ENCODE measurements around the gene MSRB3. TPM values are rescaled to one million over a fixed set of nuclear protein-coding genes. Genes with fewer than 3 reads are reported as not detected.

MSRB3 gene
- total and polyA plus RNA-seq, 7 experiments from 2014 or later: 0.37 to 1.8 TPM; not detected in 5

- Mint-ChIP-seq H3K9me3 (peaks cover 0 to 3% (median 0%) of the 10 kb centered on the region in 11 donors), H3K36me3 (no peaks in the 10 kb centered on the region), H3K4me1 (no peaks in the 10 kb centered on the region), H3K27ac (no peak overlapping the region), H3K4me3 (no peak overlapping the region), H3K27me3 (no peaks in the 10 kb centered on the region)
- no peak overlapping the region for H3K27ac ChIP-seq (ENCODE audit: low read depth, low read length)
- no peak for ATAC-seq
- no peak overlapping the region for H3K4me3 ChIP-seq (ENCODE audit: low read length)
- DNase-seq: no peak
- CTCF ChIA-PET: no interaction called here
- H3K4me1 ChIP-seq (ENCODE audit: control insufficient read depth in 2 of 2, insufficient read depth in 2 of 2, low read length in 2 of 2): no peaks in the 10 kb centered on the region
- H3K27me3 ChIP-seq (ENCODE audit: control insufficient read depth in 2 of 2, insufficient read depth in 2 of 2, low read length in 2 of 2): no peaks in the 10 kb centered on the region
- H3K36me3 ChIP-seq (ENCODE audit: control insufficient read depth in 2 of 3, insufficient read depth in 3 of 3, low read length in 3 of 3): no peaks in the 10 kb centered on the region
- no peaks in the 10 kb centered on the region for H3K9me3 ChIP-seq (ENCODE audit: control insufficient read depth in 2 of 3, low read length in 3 of 3)
- intact Hi-C loops (cut with micrococcal nuclease): no loop called here
- POLR2A ChIA-PET: no interaction called here
Observed at GRCh38 chr12:65463082-65463481, 184.6 kb downstream of the MSRB3 start.

GRCh38 chr12:65463611-65464010 is 185.1 kb downstream of the MSRB3 start:
- no peaks in the 10 kb centered on the region for H3K36me3 Mint-ChIP-seq
- no peaks in the 10 kb centered on the region for H3K4me1 Mint-ChIP-seq
- no peak overlapping the region for H3K4me3 Mint-ChIP-seq
- DNase-seq (no peak), ATAC-seq (no peak)
- Histone ChIP-seq H3K4me1 (ENCODE audit: control insufficient read depth in 2 of 2, insufficient read depth in 2 of 2, low read length in 2 of 2) (no peaks in the 10 kb centered on the region), H3K27me3 (ENCODE audit: control insufficient read depth in 2 of 2, insufficient read depth in 2 of 2, low read length in 2 of 2) (no peaks in the 10 kb centered on the region), H3K27ac (ENCODE audit: low read depth, low read length) (no peak overlapping the region), H3K9me3 (ENCODE audit: control insufficient read depth in 2 of 3, low read length in 3 of 3) (no peaks in the 10 kb centered on the region), H3K36me3 (ENCODE audit: control insufficient read depth in 2 of 3, insufficient read depth in 3 of 3, low read length in 3 of 3) (no peaks in the 10 kb centered on the region), H3K4me3 (ENCODE audit: low read length) (no peak overlapping the region)
- H3K27ac Mint-ChIP-seq: no peak overlapping the region
- H3K9me3 Mint-ChIP-seq: peaks cover 0 to 2% (median 0%) of the 10 kb centered on the region in 11 donors
- ChIA-PET POLR2A (no interaction called here), CTCF (no interaction called here)
- intact Hi-C loops (cut with micrococcal nuclease): no loop called here
- no peaks in the 10 kb centered on the region for H3K27me3 Mint-ChIP-seq

DNA sequence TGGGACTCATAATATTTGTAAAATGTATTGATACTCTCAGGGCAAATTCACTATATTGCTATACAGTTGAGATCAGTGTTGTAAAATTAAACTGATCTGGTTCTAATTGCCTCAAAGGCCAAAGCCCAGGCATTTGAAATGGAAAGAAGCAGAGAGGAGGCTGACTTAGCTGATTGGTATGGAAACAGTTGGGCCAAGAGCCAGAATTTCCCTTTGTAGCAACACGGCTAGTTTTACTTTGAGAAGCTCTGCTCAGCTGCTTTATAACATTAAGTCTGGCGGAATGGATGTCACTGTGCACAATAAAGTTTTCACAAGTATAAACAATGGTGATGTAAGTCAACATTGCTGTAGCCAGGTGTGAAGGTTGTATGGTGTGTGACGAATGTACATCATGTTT is 186.4 kb downstream of the MSRB3 start:
- no peaks in the 10 kb centered on the region for H3K4me1 Mint-ChIP-seq
- H3K4me3 Mint-ChIP-seq: no peak overlapping the region
- no peaks in the 10 kb centered on the region for H3K36me3 Mint-ChIP-seq
- CTCF ChIA-PET: no interaction called here
- H3K27ac ChIP-seq (ENCODE audit: low read depth, low read length): no peak overlapping the region
- peaks cover 0 to 5% (median 4%) of the 10 kb centered on the region in 5 donors for H3K27me3 Mint-ChIP-seq
- no peak overlapping the region for H3K27ac Mint-ChIP-seq
- no peaks in the 10 kb centered on the region for H3K36me3 ChIP-seq (ENCODE audit: control insufficient read depth in 2 of 3, insufficient read depth in 3 of 3, low read length in 3 of 3)
- no peak overlapping the region for H3K4me3 ChIP-seq (ENCODE audit: low read length)
- H3K9me3 ChIP-seq (ENCODE audit: control insufficient read depth in 2 of 3, low read length in 3 of 3): no peaks in the 10 kb centered on the region
- intact Hi-C loops (cut with micrococcal nuclease): no loop called here
- ATAC-seq (no peak), DNase-seq (no peak)
- peaks cover 0 to 2% (median 0%) of the 10 kb centered on the region in 11 donors for H3K9me3 Mint-ChIP-seq
- POLR2A ChIA-PET: no interaction called here
- H3K27me3 ChIP-seq (ENCODE audit: control insufficient read depth in 2 of 2, insufficient read depth in 2 of 2, low read length in 2 of 2): no peaks in the 10 kb centered on the region
- no peaks in the 10 kb centered on the region for H3K4me1 ChIP-seq (ENCODE audit: control insufficient read depth in 2 of 2, insufficient read depth in 2 of 2, low read length in 2 of 2)

- Mint-ChIP-seq H3K27ac (no peak overlapping the region), H3K4me1 (no peaks in the 10 kb centered on the region), H3K9me3 (peaks cover 0 to 3% (median 0%) of the 10 kb centered on the region in 11 donors), H3K4me3 (no peak overlapping the region), H3K27me3 (peaks cover 0 to 8% (median 4%) of the 10 kb centered on the region in 5 donors), H3K36me3 (no peaks in the 10 kb centered on the region)
- H3K9me3 ChIP-seq (ENCODE audit: control insufficient read depth in 2 of 3, low read length in 3 of 3): no peaks in the 10 kb centered on the region
- no peak overlapping the region for H3K27ac ChIP-seq (ENCODE audit: low read depth, low read length)
- no peaks in the 10 kb centered on the region for H3K27me3 ChIP-seq (ENCODE audit: control insufficient read depth in 2 of 2, insufficient read depth in 2 of 2, low read length in 2 of 2)
- H3K4me3 ChIP-seq (ENCODE audit: low read length): no peak overlapping the region
- POLR2A ChIA-PET: no interaction called here
- intact Hi-C loops (cut with micrococcal nuclease): no loop called here
- no peaks in the 10 kb centered on the region for H3K4me1 ChIP-seq (ENCODE audit: control insufficient read depth in 2 of 2, insufficient read depth in 2 of 2, low read length in 2 of 2)
- H3K36me3 ChIP-seq (ENCODE audit: control insufficient read depth in 2 of 3, insufficient read depth in 3 of 3, low read length in 3 of 3): no peaks in the 10 kb centered on the region
- DNase-seq (no peak), ATAC-seq (no peak)
- CTCF ChIA-PET: interaction anchor here (0.6 kb wide), 1 partner anchor 74 kb away, joined by 3 read pairs; no protein-coding TSS in a partner anchor
Observed at GRCh38 chr12:65465766-65466547, 187.5 kb downstream of the MSRB3 start.

- Histone ChIP-seq H3K27ac (ENCODE audit: low read depth, low read length) (no peak overlapping the region), H3K4me1 (ENCODE audit: control insufficient read depth in 2 of 2, insufficient read depth in 2 of 2, low read length in 2 of 2) (no peaks in the 10 kb centered on the region), H3K36me3 (ENCODE audit: control insufficient read depth in 2 of 3, insufficient read depth in 3 of 3, low read length in 3 of 3) (no peaks in the 10 kb centered on the region), H3K9me3 (ENCODE audit: control insufficient read depth in 2 of 3, low read length in 3 of 3) (no peaks in the 10 kb centered on the region), H3K27me3 (ENCODE audit: control insufficient read depth in 2 of 2, insufficient read depth in 2 of 2, low read length in 2 of 2) (no peaks in the 10 kb centered on the region), H3K4me3 (ENCODE audit: low read length) (no peak overlapping the region)
- ChIA-PET POLR2A (no interaction called here), CTCF (interaction anchor here (0.6 kb wide), 1 partner anchor 75 kb away, joined by 3 read pairs; no protein-coding TSS in a partner anchor)
- H3K4me3 Mint-ChIP-seq: no peak overlapping the region
- DNase-seq: no peak
- no peak overlapping the region for H3K27ac Mint-ChIP-seq
- ATAC-seq: no peak
- intact Hi-C loops (cut with micrococcal nuclease): no loop called here
- no peaks in the 10 kb centered on the region for H3K4me1 Mint-ChIP-seq
- H3K9me3 Mint-ChIP-seq: peaks cover 0 to 3% (median 0%) of the 10 kb centered on the region in 11 donors
- peaks cover 0 to 12% (median 4%) of the 10 kb centered on the region in 5 donors for H3K27me3 Mint-ChIP-seq
- H3K36me3 Mint-ChIP-seq: no peaks in the 10 kb centered on the region
Observed at GRCh38 chr12:65466911-65467310, 188.4 kb downstream of the MSRB3 start.

GRCh38 chr12:65470256-65470655 is 191.8 kb downstream of the MSRB3 start:
- Histone ChIP-seq H3K27me3 (ENCODE audit: control insufficient read depth in 2 of 2, insufficient read depth in 2 of 2, low read length in 2 of 2) (no peaks in the 10 kb centered on the region), H3K36me3 (ENCODE audit: control insufficient read depth in 2 of 3, insufficient read depth in 3 of 3, low read length in 3 of 3) (no peaks in the 10 kb centered on the region), H3K27ac (ENCODE audit: low read depth, low read length) (no peak overlapping the region), H3K4me1 (ENCODE audit: control insufficient read depth in 2 of 2, insufficient read depth in 2 of 2, low read length in 2 of 2) (no peaks in the 10 kb centered on the region), H3K4me3 (ENCODE audit: low read length) (no peak overlapping the region), H3K9me3 (ENCODE audit: control insufficient read depth in 2 of 3, low read length in 3 of 3) (no peaks in the 10 kb centered on the region)
- Mint-ChIP-seq H3K36me3 (no peaks in the 10 kb centered on the region), H3K4me3 (no peak overlapping the region), H3K9me3 (peaks cover 0 to 3% (median 0%) of the 10 kb centered on the region in 11 donors), H3K27ac (no peak overlapping the region), H3K27me3 (peaks cover 0 to 24% (median 9%) of the 10 kb centered on the region in 5 donors), H3K4me1 (no peaks in the 10 kb centered on the region)
- POLR2A ChIA-PET: no interaction called here
- CTCF ChIA-PET: no interaction called here
- DNase-seq (no peak), ATAC-seq (no peak)
- intact Hi-C loops (cut with micrococcal nuclease): no loop called here

DNA sequence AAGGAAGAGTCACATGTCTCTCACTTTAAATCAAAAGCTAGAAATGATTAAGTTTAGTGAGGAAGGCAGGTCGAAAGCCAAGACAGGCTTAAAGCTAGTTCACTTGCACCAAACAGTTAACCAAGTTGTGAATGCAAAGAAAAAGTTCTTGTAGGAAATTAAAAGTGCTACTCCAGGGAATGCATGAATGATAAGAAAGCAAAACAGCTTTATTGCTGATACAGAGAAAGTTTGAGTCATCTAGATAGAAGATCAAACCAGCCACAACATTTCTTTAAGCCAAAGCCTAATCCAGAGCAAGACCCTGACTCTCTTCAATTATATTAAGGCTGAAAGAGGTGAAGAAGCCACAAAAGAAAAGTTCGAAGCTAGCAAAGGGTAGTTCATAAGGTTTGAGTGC is 193.6 kb downstream of the MSRB3 start:
- POLR2A ChIA-PET: no interaction called here
- DNase-seq: no peak
- Histone ChIP-seq H3K27me3 (ENCODE audit: control insufficient read depth in 2 of 2, insufficient read depth in 2 of 2, low read length in 2 of 2) (no peaks in the 10 kb centered on the region), H3K4me1 (ENCODE audit: control insufficient read depth in 2 of 2, insufficient read depth in 2 of 2, low read length in 2 of 2) (no peaks in the 10 kb centered on the region), H3K36me3 (ENCODE audit: control insufficient read depth in 2 of 3, insufficient read depth in 3 of 3, low read length in 3 of 3) (no peaks in the 10 kb centered on the region), H3K4me3 (ENCODE audit: low read length) (no peak overlapping the region), H3K9me3 (ENCODE audit: control insufficient read depth in 2 of 3, low read length in 3 of 3) (no peaks in the 10 kb centered on the region), H3K27ac (ENCODE audit: low read depth, low read length) (no peak overlapping the region)
- peaks cover 0 to 32% (median 13%) of the 10 kb centered on the region in 5 donors for H3K27me3 Mint-ChIP-seq
- H3K4me3 Mint-ChIP-seq: no peak overlapping the region
- ATAC-seq: no peak
- H3K36me3 Mint-ChIP-seq: no peaks in the 10 kb centered on the region
- H3K27ac Mint-ChIP-seq: no peak overlapping the region
- intact Hi-C loops (cut with micrococcal nuclease): no loop called here
- H3K4me1 Mint-ChIP-seq: no peaks in the 10 kb centered on the region
- peaks cover 0 to 3% (median 0%) of the 10 kb centered on the region in 11 donors for H3K9me3 Mint-ChIP-seq
- CTCF ChIA-PET: no interaction called here
